ENCODE measurements around the gene BICRA.
"Not testable (repeated sequence)": the region's sequence is repeated elsewhere in the genome, so short reads cannot be mapped to it uniquely, and the experiment has no call there.

Gene BICRA

DNA sequence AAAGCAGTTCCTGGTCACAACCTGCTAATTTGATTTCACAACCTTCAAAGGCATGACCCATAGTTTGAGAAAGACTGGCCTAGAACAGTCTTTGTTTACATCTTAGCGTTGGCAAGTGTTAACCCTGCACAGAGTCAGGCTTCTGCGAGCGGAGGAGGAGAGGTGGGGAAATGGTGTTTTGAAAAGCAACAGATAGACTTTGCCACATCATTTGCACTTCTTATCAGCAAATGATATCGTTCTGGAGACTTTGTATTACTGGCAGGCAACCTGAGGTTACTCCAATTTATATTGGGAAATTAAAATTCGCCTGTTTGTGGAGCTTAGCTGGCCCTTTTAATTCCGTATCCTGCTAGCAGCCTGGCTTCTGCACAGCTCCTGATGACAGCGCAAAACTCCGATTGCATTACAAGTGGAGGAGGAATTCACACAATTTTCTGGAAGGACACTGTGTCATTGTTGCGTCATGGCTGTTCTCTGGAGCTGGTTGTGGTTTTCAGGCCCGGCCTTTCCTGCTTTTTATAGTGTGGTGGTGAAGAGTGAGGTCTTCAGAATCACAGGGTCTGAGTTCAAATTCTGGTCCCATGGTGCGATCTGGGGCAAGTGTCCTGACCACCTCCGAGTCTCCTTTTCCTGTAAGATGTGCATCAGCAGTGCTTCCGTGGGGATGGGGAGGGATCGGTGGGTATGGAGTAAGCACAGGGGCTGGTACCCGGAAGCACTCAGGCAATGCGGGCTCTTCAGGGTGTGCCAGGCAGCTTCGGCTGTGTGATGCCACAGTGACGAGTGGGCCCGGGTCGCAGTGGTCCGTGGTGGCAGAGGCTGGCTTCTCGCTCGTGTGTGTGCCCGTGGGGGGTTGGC lies 55.2 kb downstream of the BICRA start:
- no peak for DNase-seq

DNA sequence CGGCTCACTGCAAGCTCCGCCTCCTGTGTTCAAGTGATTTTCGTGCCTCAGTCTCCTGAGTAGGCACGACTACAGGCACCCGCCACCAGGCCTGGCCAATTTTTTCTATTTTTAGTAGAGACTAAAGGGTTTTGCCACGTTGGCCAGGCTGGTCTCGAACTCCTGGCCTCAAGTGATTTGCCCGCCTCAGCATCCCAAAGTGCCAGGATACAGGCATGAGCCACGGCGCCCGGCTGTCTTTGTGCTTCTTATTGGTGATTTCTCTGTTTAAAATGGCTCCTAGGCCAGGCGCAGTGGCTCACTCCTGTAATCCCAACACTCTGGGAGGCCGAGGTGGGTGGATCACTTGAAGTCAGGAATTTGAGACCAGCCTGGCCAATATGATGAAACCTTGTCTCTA lies 59.6 kb downstream of the BICRA start:
- DNase-seq, result not testable (repeated sequence)

DNA sequence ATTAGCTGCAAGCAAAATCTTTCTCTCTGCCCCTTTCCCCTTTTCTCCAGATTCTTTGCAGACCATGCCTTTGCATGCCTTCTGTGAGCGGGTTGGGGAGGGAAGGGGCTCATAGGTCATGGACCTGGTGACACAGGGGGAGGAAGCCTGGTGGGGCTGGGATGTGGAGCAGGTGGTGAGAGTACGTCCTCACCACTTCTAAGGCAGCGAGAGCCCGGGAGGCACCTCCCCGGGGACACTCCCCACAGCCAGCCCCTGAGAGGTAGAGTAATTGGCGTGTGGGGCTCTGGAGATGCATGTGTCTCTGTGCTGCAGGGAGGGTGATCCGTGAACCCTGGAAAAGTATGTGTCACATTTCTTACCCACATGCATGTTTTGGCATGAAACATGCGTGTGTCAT lies 61.8 kb downstream of the BICRA start:
- DNase-seq, result no peak

DNA sequence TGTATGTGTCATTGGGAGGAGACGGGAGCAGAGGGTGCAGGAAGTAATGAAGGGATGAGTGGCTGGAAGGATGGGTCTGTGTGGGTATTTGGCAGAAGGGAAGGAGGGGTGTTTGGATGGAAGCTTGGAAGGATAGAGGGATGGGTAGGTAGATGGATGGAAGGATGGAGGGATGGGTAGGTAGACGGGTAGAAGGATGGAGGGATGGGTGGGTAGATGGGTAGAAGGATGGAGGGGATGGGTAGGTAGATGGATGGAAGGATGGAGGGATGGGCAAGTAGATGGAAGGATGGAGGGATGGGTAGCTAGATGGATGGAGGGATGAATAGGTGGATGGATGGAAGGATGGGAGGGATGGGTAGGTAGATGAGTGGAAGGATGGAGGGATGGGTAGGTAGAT lies 62.6 kb downstream of the BICRA start:
- DNase-seq, result no peak

DNA sequence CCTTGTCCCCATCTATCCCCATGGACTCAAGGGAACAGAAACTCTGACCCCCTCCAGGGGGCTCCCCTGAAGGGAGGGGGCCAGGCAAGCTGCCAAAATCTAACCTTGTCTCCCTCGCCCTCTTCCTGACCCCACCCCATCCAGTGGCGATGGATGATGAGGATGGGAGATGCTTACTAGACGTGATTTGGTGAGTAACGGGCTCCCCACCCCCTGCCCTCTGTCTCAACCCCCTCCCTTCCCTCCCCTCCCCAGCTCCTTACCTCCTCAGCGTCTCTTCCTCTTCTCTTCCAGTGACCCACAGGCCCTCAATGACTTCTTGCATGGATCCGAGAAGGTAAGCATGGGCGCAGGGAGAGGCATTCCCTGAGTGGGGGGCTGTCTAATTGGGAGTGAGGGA lies 64.5 kb downstream of the BICRA start:
- DNase-seq, result no peak

DNA sequence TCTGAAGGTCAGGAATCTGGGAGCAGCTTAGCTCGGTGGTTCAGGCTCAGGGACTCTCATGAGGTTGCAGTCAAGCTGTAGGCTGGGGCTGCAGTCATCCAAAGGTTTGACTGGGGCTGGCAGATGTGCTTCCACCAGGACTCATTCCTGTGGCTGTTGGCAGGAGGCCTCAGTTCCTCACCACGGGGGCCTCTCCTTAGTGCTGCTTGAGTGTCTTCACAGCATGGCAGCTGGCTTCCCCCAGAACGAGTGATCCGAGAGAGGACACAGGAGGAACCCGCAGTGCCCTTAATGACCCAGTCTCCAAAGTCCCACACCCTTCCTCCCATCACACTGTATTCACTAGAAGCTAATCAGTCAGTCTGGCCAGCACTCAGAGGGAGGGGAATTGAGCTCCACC lies 65.6 kb downstream of the BICRA start:
- no peak for DNase-seq

DNA sequence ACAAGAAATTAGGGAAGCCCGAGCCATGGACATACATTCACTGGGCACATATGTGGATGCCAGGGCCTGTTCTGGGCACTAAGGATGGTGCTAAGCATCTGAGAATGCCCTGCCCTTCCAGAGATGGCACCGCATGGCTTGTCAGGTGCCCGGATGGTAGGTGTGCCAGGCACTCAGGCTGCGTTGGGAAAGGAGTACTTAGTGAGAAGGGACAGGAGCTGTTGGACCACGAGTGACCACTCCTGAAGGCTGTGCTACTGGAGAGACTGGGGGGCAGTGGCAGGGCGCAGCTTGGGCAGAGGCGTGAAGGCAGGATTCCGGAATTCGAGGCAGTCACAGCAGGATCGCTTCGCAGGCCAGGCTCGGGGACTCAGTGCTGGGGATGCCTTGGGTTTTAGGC lies 66.3 kb downstream of the BICRA start:
- DNase-seq, result no peak

DNA sequence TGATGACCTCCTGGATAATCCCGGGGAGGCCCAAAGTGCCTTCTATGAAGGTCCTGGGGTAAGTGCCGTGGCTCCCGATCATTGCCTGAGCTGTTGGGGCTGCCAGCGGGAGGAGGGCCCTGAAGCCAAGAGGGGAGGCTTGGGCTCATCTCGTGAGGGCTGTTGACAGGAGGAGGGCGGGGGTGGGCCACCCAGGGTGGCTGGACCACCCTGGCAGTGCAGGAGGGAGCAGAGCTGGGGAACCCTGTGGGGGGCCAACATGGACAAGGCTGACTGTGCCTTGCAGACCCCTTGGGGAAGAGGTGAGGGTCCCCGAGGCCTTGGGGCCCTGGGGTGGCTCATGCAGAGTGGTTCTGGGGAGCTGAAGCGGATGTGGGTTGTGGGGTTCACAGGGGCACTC lies 66.9 kb downstream of the BICRA start:
- no peak for DNase-seq

DNA sequence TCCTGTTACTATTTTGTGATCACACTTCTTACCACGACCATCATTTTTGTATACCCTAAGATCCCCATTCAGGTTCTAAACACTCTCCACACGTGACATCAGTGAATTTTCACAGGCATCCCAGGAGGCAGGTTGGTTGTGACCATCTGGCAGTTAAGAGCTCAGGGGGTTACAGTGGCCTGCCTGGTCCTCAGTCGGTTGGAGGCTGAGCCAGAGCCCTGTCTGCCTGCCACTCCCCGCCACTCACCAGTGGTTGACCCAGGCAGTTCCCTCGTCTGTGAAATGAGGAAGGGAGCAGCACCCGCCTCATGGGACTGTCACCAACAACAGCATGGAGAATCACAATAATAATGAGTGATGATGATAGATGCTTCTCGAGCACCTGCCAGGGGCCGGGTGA lies 67.9 kb downstream of the BICRA start:
- no peak for DNase-seq

DNA sequence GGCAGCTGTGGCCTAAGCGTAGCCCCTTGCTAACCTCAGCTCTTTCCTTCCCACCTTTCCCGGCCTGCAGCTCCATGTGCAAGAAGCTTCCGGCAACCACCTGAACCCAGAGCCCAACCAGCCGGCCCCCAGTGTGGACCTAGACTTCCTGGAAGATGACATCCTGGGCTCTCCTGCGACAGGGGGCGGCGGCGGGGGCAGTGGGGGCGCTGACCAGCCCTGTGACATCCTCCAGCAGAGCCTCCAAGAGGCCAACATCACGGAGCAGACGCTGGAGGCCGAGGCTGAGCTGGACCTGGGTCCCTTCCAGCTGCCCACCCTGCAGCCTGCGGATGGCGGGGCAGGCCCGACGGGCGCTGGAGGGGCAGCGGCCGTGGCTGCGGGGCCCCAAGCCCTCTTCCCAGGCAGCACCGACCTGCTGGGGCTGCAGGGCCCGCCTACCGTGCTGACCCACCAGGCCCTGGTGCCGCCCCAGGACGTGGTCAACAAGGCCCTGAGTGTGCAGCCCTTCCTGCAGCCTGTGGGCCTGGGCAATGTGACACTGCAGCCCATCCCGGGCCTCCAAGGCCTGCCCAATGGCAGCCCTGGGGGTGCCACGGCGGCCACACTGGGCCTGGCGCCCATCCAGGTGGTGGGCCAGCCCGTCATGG lies 70.4 kb downstream of the BICRA start:
- DNase-seq, result no peak

DNA sequence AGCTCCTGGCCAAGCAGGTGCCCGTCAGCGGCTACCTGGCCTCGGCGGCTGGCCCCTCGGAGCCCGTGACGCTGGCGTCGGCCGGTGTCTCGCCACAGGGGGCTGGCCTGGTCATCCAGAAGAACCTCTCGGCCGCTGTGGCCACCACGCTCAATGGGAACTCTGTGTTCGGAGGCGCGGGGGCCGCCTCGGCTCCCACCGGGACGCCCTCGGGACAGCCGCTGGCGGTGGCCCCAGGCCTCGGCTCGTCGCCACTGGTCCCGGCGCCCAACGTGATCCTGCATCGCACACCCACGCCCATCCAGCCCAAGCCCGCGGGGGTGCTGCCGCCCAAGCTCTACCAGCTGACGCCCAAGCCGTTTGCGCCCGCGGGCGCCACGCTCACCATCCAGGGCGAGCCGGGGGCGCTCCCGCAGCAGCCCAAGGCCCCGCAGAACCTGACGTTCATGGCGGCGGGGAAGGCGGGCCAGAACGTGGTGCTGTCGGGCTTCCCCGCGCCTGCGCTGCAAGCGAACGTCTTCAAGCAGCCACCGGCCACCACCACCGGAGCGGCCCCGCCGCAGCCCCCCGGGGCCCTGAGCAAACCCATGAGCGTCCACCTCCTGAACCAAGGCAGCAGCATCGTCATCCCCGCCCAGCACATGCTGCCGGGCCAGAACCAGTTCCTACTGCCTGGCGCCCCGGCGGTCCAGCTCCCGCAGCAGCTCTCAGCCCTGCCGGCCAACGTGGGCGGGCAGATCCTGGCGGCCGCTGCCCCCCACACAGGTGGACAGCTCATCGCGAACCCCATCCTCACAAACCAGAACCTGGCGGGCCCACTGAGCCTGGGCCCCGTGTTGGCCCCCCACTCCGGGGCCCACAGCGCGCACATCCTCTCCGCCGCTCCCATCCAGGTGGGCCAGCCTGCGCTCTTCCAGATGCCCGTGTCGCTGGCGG lies 71.3 kb downstream of the BICRA start:
- DNase-seq, result no peak

DNA sequence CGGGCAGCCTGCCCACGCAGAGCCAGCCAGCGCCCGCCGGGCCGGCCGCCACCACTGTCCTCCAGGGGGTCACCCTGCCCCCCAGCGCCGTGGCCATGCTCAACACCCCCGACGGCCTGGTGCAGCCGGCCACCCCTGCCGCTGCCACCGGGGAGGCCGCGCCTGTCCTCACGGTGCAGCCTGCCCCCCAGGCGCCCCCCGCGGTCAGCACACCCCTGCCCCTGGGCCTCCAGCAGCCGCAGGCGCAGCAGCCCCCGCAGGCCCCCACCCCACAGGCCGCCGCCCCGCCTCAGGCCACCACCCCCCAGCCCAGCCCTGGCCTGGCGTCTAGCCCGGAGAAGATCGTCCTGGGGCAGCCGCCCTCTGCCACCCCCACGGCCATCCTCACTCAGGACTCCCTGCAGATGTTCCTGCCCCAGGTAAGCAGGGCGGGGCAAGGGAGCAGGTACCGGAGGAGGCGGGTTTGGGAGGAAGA lies 72.0 kb downstream of the BICRA start:
- no peak for DNase-seq

DNA sequence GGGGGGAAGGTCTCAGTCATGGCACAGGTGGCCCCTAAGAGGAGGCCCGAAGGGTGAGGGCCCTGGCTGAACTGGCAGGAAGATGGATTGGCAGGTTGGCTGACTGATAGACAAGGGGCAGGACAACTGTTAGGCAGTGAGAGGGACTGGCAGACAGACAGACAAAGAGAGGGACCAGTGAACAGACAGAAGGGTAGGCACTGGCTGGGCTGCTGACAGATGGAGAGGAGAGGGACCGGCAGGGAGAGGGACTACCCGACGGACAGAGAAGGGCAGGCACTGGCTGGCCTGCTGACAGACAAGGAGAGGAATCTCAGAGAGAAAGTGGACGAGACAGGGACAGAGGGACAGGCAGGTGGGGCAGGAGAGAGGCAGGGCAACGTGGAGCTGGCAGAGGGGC lies 72.5 kb downstream of the BICRA start:
- no peak for DNase-seq

DNA sequence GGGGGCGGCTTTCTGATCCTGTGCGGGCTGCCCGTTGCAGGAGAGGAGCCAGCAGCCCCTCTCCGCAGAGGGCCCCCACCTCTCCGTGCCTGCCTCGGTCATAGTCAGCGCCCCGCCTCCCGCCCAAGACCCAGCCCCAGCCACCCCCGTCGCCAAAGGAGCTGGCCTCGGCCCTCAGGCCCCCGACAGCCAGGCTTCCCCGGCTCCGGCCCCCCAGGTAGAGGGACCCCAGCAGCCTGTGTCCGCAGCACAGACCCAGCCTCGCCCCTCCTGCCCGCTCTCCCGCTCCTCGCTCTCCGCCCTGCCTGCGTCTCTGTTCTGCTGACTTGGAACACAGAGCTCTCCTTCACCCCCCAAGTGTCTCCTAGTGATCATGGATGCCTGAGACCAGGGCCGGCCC lies 73.0 kb downstream of the BICRA start:
- DNase-seq, result no peak

DNA sequence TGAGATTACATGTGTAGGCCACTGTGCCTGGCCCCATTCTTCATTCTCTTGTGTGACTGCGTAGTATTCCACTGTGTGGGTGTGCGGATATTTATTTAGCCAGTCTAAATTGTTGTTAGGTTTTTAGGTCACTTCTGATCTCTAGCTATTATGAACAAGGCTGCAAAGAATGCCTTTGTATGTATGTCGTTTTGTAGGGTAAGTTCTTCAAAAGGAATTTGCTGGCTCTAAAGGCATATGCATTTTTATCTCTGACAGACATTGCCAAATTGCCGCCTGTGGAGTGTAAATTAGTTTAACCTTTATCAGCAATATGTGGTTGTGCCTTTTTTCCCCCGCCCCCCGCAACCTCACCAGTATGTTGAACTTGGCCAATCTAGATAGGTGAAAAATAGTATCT lies 74.0 kb downstream of the BICRA start:
- no peak for DNase-seq

DNA sequence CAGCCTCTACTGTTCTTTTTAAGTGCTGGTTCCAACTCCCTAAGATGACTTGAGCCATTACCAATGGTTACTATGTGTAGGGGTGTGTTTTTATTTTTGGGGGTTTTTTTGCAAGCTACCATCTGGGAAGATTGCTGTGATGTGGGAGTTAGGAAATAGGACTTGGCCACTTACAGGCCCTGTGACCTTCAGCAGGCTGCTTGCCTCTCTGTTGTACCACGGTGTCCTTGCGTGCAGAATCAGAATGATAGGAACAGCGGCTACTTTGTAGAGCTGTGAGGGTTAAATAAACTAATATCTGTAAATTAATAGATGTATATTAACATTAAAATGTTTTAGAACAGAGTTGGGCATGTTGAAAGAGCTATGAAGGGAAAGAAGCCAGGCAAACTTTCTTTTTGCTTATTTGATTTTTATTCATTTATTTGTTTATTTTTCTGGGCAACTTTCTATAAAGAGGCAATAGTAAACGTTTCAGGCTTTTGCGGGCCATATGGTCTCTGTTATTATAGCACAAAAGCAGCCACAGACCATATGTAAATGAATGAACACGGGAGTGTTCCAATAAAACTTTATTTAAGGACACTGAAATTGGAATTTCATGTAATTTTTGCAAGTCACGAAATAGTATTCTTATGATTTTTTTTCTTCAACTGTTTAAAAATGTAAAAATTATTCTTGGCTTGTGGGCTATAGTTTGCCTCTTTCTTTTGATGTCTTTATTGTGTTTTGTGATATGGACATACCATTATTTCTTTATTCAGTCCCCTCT lies 77.9 kb downstream of the BICRA start:
- DNase-seq, result no peak

DNA sequence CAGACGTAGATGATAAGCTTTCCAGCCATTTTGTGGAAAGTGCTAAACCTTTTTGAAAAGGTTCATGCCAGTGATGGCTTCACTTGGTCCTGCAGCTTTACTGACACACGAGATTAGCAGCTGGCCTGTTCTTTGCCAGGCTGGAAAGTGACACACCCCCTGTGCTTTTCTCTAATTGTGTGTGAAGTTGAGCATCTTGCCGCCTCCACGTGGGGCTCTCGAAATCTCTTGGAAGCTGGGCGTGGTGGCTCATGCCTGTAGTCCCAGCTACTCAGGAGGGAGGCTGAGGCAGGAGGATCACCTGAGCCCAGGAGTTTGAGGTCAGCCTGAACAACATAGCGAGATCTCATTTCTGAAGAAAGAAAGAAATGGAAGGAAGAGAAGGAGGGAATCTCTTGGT lies 79.0 kb downstream of the BICRA start:
- no peak for DNase-seq

DNA sequence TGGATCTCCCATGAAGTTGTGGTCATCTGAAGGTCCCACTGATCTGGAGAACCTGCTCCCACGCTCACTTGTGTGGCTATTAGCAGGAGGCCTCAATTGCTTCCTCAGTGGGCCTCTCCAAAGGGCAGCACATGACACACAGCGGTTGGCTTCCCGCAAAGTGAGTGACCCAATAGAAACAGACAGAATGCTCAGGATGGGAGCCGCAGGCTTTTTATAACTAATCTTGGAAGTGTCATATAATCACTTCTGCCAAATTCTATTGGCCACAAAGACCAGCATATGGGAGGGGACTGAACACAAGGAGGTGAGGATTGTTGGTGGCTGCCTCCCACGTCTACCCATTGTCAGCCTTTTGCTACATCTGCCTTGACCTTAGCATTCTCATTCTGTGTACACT lies 82.2 kb downstream of the BICRA start:
- no peak for DNase-seq

DNA sequence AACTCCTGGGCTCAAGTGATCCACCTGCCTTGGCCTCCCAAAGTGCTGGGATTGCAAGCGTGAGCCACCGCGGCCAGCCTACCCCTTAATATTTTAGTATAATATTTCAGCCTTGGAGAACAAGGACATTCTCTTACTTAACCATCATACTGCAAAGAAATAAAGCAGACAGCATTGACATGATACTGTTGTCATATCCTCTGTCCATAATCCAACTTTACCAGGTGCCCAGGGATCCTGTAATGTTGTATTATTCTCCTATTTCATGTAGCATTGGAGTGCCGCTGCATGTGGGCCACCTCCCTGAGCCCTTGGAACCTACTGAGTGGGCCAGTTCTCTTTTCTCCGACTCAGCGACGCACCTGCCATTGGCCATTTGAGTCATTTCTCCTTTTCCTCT lies 82.8 kb downstream of the BICRA start:
- DNase-seq, result no peak

DNA sequence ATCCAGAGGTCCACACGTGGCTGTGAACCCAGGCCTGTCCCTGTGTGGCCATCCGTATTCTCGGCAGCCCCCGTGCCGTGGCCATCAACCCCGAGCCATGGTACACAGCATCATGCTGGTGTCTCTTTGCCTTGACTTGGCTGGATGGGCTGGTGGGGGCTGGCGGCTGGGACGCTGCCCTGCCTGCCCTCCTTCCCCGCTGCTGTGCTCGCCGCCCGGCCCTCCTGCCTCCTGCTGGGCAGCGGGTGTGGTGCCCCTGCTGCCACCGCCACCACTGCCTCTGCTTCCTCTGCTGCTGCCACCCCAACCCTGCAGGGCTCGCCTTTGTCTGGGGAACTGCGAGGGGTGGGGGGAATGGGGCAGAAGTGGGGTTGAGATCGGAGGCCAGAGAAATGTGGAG lies 84.6 kb downstream of the BICRA start:
- no peak for DNase-seq

DNA sequence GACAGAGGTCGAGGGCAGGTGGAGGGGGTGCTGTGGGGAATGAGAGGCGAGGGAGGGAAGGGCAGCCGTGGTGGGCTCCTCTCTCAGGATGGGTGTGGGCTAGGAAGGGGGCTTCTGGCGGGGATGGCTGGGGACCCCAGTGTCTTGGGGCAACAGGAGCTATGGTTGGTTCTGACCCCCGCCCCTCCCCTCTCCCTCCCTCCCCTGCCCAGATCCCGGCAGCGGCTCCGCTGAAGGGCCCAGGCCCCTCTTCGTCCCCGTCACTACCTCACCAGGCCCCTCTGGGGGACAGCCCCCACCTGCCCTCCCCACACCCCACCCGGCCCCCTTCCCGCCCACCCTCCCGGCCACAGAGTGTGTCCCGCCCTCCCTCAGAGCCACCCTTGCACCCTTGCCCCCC lies 85.0 kb downstream of the BICRA start:
- DNase-seq, result no peak

DNA sequence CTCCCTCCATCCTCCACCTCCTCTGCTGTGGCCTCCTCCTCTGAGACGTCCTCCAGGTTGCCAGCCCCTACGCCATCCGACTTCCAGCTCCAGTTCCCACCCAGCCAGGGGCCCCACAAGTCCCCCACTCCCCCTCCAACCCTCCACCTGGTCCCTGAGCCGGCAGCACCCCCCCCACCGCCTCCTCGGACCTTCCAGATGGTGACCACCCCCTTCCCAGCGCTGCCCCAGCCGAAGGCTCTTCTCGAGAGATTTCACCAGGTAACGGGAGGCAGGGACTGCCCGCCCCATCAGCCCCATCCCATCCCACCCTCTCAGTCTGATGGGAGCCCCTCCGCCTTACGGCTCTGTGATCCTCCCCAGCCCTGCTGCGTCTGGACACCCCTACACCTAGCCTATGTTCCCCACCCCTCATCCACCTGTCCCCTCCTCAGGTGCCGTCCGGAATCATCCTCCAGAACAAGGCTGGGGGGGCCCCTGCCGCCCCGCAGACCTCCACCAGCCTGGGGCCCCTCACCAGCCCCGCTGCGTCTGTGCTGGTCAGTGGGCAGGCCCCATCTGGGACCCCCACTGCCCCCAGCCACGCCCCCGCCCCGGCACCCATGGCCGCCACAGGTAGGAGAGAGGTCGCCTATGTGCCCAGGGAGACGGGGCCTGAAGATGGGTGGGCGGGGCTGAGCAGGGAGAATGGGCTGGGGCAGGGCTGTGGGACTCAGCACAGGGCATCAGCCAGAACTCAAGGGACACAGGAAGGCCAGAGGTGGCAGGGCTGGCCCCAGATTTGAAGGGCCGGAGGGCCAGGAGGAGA lies 85.7 kb downstream of the BICRA start:
- no peak for DNase-seq

Measured in NCI-H1694 (cell line).